ENCODE measurements around the gene SEC22A.

The SEC22A gene

DNA sequence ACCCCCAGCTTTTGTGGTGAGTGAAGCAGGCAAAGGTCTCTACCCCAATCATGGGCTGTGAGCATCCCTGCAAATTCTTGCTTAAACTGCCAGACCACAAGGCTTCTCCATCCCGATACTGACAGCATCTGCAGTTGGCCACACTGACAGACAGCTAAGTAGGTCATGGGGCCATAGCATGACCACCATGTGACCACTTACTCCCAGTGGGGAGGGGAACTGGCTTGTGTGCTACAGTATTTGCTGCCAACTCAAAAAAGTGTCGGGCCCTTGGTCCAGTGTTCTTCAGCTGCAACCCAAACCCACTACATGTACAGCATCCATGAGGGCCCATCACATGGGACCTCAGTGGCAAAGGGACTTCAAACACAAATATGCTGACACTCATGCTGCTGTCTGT is 103.4 kb downstream of the SEC22A start:
- no peak for DNase-seq (ENCODE audit: low read depth)

DNA sequence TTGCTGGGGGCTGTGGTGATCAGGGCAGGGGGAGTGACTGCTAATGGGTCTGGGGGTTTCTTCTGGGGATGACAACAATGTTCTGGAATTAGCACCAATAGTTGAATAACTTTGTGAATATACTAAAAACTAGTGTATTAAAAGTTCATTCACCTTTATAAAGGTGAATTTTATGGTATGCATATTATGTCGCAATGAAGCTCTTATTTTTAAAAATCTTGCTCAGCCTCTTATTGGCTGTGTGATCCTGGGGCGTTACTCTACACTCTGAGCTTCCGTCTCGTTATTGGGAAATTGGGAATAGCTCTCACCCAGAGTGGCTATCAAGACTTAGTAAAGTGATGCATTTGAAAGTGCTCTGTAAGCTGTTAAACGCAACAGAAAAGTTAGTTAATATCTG is 105.3 kb downstream of the SEC22A start:
- no peak for DNase-seq (ENCODE audit: low read depth)

GRCh38 chr3:123310186-123310585 is 108.4 kb downstream of the SEC22A start:
- DNase-seq (ENCODE audit: low read depth), result no peak

- peak; percentile 32 for DNase-seq (ENCODE audit: low read depth)
These were observed 109.0 kb downstream of the SEC22A start for GRCh38 chr3:123310741-123311140.

GRCh38 chr3:123311201-123311600 is 109.5 kb downstream of the SEC22A start:
- no peak for DNase-seq (ENCODE audit: low read depth)

DNA sequence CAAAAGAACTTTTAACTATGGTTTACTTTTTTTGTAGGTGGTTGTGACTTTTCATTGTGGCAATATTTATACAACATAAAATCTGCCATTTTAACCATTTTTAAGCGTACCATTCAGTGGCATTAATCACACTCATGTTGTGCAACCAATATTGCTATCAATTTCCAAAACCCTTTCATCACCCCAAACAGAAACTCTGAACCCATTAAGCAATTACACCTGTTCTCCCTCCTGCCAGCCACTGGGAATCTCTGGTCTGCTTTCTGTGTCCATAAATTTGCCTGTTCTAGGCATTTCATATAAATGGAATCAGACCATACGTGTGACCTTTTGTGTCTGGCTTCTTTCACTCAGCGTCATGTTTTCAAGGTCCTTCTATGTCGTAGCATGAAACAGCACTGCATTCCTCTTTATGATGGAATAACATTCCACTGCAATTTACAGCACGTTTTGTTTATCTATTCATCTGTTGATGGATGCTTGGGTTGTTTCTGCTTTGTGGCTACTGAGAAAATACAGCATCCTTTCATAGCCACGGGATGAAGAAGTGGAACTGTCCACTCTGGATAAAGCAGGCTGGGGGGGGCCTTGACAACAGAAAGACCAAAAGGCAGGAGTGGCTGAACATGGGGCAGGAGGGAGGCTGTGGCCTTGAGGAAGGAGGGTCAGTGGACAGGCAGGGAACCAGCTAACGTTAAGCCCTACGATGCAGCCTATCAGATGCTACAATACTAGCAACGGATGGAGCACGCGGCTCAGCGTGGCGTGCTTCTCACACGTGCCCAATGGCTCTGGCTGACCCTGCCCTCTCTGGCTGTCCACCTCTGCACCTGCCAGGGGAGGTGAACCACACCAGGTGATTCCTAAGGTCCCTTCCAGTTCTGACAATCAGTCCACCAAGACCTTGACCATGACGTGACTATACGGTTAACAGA is 110.9 kb downstream of the SEC22A start:
- peak; percentile 16 for DNase-seq (ENCODE audit: low read depth)

DNA sequence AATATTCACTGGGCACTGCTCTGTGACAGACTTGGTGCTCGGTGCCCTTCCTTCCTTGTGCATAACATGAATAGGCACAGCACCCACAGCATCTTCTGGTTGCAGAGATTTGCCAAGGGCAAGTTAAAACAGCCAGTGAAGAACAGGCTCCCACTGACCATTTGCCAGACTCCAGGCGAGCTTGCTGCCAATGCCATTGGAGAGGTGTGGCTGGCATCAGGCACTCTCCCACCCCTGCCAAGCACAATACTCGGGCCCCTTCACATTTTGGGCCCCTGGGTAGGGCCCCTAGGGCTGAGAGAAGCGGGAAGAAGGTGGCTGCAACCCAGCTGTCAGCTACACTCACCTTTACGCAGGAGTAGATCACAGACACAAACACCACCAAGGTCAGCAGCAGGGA is 112.1 kb downstream of the SEC22A start:
- DNase-seq (ENCODE audit: low read depth), result no peak

DNA sequence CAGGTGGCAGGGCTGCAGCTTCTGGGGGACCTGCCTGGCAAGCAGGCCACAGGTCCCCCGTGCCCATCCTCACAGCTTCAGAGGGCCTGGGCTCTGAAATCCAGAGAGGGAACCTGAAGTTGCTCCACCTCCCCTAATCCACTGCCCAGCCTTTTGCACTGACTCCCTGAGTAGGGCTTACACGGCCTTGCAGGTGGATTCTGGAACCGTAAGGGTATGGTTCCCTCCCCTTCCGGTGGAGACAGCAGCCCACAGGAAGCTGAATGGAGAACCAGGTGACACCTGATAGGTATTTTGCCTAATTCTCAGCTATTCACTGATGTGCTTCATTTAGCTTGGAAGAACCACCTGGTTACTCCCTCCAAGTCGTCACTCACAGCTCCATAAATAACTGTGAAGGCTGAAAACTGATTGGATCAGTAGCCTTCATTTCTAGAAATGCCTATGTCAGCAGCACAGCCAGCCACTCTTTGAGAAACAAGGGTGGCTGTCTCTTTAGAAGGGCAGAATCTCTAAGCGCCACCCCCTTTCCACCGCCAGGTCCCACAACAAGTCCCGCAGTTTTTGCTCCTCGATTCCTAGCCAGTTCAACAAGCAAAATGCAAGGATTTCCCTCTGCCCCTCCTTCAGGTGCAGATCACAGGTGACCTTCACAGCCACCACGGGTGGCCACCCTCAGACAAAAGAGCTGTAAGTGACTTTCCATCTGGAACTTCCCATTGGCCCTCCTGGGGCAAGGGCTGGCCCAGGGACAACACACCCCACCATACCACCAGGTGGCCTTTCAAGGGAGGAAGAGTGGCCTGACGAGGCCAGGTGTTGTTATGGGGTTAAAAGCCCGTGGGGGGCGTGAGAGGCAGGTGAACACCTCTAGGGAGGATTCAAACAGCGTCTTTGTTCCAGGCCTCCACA is 112.9 kb downstream of the SEC22A start:
- DNase-seq (ENCODE audit: low read depth), result no peak

DNA sequence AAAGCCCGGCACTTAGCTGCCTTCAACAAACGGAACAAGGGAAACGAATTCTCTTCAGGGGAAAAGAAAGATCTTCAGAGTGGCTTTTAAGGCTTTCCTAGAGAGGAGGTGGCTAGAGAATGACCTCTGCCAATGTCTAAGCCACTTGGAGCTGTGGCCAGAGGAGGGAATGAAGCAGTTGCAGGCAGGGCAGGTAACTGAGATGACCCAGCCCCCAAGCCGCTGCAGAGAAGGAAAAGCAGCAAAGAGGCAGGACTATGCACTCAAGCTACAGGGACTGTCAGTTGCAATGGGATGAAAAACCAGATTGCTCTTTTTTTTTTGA is 113.5 kb downstream of the SEC22A start:
- DNase-seq (ENCODE audit: low read depth), result no peak

DNA sequence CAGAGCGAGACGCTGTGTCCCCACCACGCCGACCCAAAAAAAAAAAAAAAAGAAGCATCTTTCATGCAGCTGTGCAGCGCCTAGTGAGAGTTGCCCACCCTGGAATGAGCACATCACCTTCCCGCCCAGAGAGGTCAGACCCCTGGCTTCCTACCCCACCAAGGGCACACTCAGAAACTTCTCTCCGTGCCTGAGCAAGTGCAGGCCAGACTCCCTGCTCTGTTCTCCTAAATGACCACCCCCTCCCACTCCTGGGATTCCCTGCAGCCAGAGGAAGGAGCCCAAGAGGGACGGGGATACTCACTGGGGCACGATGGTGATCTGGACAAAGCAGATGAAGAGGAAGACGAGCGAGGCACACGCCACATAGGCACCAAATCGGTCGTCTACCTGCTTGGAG is 116.0 kb downstream of the SEC22A start:
- no peak for DNase-seq (ENCODE audit: low read depth)

DNA sequence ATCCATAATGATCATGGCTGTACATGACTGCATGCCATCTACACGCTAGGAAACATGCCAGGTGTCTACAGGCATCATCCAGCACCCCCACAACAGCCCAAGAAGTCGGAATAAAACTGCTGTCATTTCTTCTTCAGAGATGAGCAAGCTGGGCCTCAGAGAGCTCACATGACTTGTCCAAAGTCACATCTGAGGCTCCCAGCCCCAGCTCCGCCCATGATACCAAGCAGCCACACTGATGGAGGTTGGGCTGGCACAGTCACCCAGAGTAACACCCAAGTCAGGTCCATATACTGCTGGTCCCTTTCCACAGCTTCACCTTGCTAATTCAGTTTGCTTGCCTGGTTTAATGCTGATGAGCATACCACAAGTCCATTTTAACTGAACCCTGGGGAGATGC is 116.6 kb downstream of the SEC22A start:
- no peak for DNase-seq (ENCODE audit: low read depth)

DNA sequence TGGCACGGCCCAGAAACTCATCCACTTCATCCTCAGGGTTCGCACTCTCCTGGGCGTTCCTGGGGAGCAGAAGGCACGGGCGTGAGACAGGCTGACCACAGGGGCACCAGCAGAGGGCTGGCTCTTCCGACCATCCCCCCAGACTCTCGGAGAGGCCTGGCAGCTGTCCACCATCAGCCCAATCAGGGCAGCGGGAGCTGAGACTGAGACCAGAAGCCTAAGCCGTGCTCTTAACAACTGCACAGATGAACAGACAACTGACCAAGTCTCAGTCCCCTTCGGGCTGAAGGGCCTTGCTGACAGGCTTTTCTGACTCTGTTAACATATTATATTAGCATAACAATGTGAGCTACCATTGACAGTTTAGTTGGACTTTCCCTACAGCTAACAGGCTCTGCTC is 118.0 kb downstream of the SEC22A start:
- no peak for DNase-seq (ENCODE audit: low read depth)

DNA sequence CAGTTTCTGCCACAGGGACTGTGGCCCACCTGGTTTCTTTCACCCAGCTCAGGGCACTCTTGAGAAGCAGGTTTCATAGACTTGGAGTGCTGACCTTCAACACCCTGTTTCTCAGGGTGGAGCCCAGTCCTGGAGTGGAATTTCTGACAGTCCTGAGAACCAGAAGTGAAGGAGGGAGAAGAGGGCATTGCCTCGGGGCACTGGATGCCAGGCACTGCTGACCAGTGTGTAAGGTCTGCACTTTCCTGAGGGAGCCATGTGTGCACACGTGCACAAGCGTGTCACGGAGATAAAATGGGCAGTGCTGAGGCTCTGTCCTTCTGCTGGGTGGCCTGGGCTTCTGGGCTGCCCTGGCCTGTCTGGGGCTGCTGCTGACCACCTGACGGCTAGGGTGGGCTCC is 118.5 kb downstream of the SEC22A start:
- no peak for DNase-seq (ENCODE audit: low read depth)

DNA sequence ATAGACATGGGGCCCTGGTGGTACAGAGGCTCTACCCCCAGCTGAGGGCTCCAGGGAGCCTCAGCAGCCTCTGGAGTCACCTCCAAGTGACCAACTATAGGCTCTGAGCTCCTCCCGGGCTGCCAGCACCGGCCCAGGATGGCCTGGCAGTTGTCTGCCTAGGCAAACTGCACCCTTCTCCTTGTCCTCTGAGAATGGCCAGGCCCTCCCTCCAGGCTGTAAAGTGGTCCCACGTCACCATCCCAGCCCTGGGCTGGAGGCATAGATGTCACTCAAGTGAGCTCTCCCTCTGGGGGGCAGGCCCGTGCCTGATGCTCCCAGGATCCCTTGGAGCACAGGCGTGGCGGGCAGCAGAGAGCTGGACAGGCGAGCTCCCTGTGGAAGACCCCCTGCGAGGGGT is 120.1 kb downstream of the SEC22A start:
- no peak for DNase-seq (ENCODE audit: low read depth)

DNA sequence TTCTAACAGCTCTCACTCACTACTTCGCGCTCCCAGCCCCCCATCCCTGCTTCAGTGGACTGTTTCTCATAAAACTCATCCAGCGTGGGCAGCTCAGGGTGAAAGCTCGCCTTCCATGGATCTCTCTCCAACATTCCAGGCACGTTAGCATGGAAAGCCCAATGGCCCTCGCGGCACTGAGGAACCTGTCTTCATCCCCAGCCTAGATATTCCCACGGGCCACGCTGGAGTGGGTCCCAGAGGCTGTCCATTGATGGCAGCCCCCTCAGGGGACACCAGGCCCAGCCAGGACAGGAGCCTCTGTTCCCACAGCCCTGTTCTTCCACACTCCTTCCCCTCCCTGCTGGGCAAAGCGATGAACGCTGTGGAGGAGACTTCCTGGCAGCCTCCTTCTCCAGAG is 121.1 kb downstream of the SEC22A start:
- no peak for DNase-seq (ENCODE audit: low read depth)
